Upper lobe of left lung (tissue), 4 donors: ENCODE results near the gene GFER.

Source experiments
- CTCF ChIP-seq, 6 experiments: fragments of 450-650 bp in 4 of 6; fragments of 200-600 bp in 2 of 6; sonication (generic) in 2 of 6; IDR thresholded peaks; one replicate each; pipeline ENCODE4 v1.5.1; 2016 to 2019; ENCODE audit warnings: antibody characterized with exemption in 6 of 6
- POLR2AphosphoS5 ChIP-seq, 2 donors: sonication (generic); formaldehyde crosslinking; IDR thresholded peaks; one replicate each; pipeline ENCODE4 v1.5.1; 2017; ENCODE audit warnings: antibody characterized with exemption in 2 of 2

GRCh38 chr16:1976216-1976520, 7.8 kb upstream of the GFER start:
- TF ChIP-seq POLR2AphosphoS5 (IDR thresholded peaks at IDR 0.05) (no peak), CTCF (IDR thresholded peaks at IDR 0.05) (no peak)
